Loucy (cell line): ENCODE measurements around the gene REV1.
"Not testable (repeated sequence)": the region's sequence is repeated elsewhere in the genome, so short reads cannot be mapped to it uniquely, and the experiment has no call there.

Experiments used
- CTCF ChIP-seq: fragments of 200-600 bp; sonication (generic); conservative IDR thresholded peaks from 2 replicates; pipeline ENCODE4 v1.5.1; 2014; ENCODE audit warnings: mild to moderate bottlenecking, antibody characterized with exemption, low read length
- EZH2phosphoT487 ChIP-seq: fragments of 200-600 bp; IDR thresholded peaks from 2 replicates; pipeline ENCODE4 v1.6.1; 2018; ENCODE audit warnings: antibody characterized with exemption, mild to moderate bottlenecking, moderate library complexity, borderline replicate concordance

- TF ChIP-seq CTCF, EZH2phosphoT487: not testable (repeated sequence)
Measured at GRCh38 chr2:99354825-99355224, 135.0 kb downstream of the REV1 start.
